D721Med (cell line): ENCODE measurements around the gene NOTCH1.

Experiments used
- DNase-seq: peaks from one replicate; pipeline ENCODE4 v3.0.0; 2011; ENCODE audit warnings: low spot score; ENCODE audit not compliant: insufficient read length
- FAIRE-seq: peaks from 2 replicates; lab custom pipeline; 2011; peaks lifted over from hg19 to GRCh38; lab: Jason Lieb, UNC
- TF ChIP-seq, protein P1 (sequence below): IDR thresholded peaks from 2 replicates; pipeline ENCODE4 v1.5.1; 2012; ENCODE audit warnings: mild to moderate bottlenecking, control low read depth; ENCODE audit not compliant: insufficient read depth; ENCODE audit errors: missing control alignments

The NOTCH1 gene

DNA sequence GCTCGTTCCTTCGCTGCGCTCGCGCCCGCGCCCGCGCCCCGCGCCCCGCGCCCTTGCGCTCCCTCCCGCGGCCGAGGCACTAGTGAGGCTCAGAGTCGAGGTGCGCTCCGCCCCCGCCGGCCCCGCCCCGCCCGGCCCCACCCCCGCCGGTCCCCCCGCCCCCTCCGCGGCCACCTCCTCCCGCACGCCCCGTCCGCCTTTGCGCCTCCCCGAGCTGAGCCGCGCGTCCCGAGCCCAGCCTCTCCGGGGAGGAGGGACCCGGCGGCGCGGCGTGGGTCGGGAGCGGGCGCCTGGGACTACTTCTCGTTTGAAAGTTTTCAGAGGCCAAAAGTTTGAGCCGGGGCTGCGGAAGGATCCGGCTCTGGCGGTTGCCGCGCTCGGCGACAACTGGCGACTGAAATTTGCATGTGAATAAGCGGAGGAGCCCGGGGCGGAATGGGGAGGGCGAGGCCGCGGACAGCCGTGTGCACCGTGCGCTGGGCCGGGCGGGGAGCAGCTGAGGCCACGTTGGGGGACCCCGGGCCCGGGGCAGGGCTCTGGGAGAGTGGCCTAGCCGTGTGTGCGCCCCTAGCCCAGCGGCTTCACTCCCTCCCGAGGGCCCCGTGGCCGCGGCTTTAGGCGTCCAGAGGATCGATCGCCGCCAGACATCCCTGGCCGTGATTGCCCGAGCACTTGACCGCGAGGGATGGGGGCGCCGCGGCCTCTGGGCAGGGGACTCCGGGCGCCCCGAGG lies at the start of gene NOTCH1:
Gene NOTCH1 (minus strand): TSS at position 84 of the 732 bp plus-strand sequence. CDS start 262 bp downstream, outside the sequence.
- TF ChIP-seq, protein P1, sequence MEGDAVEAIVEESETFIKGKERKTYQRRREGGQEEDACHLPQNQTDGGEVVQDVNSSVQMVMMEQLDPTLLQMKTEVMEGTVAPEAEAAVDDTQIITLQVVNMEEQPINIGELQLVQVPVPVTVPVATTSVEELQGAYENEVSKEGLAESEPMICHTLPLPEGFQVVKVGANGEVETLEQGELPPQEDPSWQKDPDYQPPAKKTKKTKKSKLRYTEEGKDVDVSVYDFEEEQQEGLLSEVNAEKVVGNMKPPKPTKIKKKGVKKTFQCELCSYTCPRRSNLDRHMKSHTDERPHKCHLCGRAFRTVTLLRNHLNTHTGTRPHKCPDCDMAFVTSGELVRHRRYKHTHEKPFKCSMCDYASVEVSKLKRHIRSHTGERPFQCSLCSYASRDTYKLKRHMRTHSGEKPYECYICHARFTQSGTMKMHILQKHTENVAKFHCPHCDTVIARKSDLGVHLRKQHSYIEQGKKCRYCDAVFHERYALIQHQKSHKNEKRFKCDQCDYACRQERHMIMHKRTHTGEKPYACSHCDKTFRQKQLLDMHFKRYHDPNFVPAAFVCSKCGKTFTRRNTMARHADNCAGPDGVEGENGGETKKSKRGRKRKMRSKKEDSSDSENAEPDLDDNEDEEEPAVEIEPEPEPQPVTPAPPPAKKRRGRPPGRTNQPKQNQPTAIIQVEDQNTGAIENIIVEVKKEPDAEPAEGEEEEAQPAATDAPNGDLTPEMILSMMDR = no peak
- DNase-seq (peak; percentile 97), FAIRE-seq (no peak)

DNA sequence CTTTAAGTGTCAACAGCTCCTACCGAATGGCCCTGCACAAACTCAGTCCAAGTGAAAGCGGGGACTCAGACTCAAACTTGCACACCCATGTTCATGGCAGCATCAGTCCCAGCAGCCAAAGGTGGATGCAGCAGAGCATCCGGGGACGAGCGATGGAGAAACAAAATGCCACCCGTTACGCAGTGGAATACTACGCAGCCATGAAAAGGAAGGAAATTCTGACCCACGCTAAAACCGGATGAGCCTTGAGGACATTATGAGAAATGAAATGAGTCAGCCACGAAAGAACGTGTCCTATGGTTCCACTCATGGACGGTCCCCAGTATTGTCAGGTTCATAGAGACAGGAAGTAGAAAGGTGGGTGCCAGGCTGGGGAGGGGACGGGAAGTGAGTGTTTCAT lies 48.6 kb upstream of the NOTCH1 start:
- FAIRE-seq = no peak
- TF ChIP-seq, protein P1 = no peak
- DNase-seq = no peak

DNA sequence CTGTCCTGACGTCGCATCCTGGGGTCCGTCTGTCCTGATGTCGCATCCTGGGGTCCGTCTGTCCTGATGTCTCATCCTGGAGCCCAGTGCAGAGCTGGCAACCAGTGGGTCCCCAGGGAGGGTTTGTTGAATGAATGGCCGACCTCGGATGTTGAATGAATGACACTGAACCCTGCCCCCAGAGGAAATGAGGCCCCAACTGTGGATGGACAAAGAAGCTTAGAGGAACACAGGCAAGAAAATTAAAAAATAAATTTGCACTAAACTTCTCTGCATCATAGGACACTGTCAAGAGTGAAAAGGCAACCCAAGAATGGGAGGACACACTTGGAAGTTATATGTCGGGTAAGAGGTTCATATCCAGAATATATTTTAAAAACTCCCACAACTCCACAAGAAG lies 47.7 kb upstream of the NOTCH1 start:
- TF ChIP-seq, protein P1 = no peak
- DNase-seq (no peak), FAIRE-seq (no peak)

DNA sequence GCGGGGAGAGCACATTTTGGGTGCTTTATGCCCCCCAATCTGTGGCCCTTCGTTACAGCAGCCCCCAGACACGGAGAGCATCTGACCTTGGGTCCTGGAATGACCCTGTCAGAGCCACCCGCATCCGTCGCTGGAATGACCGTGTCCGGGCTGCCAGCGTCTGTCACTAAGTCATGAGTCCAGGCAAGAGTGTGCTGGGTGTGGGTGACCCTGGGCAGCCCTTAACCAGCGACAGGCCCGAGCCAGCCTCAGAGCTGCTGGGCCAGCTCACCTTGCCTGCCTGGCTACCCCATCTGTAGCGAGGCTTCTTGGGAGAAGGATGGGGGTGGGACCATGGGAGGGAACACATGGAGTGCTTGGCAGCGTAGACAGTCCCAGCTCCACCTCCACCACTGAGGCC lies 46.8 kb upstream of the NOTCH1 start:
- TF ChIP-seq, protein P1 = no peak
- DNase-seq (no peak), FAIRE-seq (no peak)

DNA sequence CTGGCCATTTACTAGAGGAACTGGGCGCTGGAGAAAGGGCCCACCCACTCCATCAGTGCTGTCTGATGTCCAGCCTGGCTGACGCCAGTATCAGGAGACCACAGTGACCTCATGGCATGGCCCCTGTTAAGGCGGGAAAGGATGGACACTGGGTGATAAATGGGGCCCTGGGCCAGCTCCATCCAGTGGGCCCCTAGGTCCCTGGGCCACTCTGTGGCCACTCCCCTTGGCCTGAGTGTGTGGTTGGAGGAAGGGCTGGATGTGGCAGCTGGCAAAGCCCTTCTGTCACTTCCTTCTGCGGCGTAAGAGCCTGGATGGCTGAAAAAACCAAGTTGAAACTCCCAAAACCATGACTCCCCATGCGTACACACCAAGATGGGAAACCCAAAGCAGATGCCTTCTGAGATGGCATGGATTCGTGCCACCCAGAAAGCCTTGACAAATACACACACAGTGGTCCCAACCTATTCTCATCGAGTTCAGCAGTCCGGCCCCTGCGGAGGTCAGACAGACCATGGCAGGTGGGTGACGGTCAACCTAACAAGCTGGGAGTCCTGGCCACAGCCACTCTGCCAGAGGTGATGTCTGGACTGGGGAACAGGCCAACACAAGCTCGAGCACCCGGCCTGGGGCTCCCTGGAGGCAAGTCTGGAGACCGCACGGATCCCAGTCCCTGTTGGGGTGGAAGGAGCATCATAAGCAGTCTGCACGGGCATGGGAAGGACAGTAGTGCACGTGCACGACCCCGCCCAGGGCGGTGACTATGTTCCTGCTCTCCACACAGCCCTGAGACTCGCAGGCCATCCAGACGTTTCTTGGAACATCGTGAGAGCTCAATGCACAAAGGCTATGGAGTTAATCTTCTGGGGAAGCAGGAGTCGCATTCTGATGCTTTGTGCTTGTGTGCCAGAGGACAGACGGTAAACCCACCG lies 45.2 kb upstream of the NOTCH1 start:
- TF ChIP-seq, protein P1 = no peak
- no peak for DNase-seq
- no peak for FAIRE-seq

DNA sequence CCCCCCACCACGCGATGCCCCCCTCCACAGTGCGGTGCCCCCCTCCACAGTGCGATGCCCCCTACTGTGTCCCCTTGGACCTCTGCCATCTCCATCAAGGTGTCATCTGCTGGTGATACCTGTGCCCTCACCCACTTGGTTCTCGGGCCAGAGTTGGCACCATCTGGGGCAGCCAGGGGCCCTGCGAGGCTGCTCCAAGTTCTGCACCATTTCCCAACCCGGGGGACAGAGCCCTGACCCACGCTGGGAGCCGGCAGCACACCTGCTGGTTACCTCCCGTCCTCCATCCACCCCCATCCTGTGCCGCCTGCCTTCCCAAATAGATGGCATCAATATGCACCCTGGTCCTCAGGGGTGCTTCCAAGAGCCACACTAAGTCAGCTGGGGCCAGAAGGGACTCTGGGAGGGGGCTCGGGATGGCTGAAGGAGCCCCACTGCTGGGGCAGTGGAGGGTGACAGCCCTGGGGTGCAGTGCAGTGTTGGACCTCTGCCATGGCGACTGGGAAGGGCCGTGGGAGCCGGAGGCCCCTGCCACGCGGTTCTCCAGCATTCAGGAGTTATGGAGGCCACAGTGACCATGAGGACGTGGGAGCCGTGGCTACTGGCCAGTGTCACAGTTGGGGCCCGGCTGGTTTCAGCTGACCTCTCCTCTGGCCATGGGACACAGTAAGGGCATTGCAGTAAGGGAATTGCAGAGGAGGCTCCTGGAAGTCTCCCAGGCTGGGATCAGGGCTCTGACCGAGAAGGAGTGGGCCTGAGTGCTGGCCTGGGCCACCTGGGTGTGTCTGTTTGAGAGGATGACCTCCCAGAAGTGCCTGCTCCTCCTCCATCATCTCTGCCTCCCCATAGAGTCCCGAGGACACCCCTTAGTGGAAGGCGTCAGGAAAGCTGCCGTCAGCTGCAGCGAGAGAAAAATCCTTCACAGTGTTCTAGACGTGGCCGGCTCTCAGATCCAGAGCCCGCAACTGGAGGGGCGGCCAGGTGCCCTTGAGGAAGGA lies 44.2 kb upstream of the NOTCH1 start:
- no peak for DNase-seq
- TF ChIP-seq, protein P1 = no peak
- FAIRE-seq = no peak
